Kidney epithelial cell (primary cell): ENCODE measurements around the gene LGMN. TPM values are rescaled to one million over a fixed set of nuclear protein-coding genes. Genes with fewer than 3 reads are reported as not detected.

Experiments
- DNase-seq: peaks from one replicate; pipeline ENCODE4 v3.0.0-alpha.2; 2010; ENCODE audit warnings: low read depth
- H3K27me3 ChIP-seq: 2 replicates; pipeline ENCODE4 v1.6.0; 2011; ENCODE audit warnings: low read length; ENCODE audit not compliant: control insufficient read depth, insufficient read depth
- H3K36me3 ChIP-seq: 2 replicates; pipeline ENCODE4 v1.5.1; 2011; ENCODE audit warnings: low read length; ENCODE audit not compliant: control insufficient read depth, insufficient read depth
- H3K4me3 ChIP-seq: 2 replicates; pipeline ENCODE4 v1.5.1; 2011; ENCODE audit warnings: low read depth, mild to moderate bottlenecking, control low read depth, low read length
- total RNA-seq: library from RNA; depleted of rRNA; stranded (reverse); fragments of >200 nt; gene quantifications from 2 replicates; pipeline ENCODE4 v1.2.3, GENCODE V29; 2015
- TF ChIP-seq, protein P1 (sequence below): IDR thresholded peaks from 2 replicates; pipeline ENCODE4 v1.5.1; 2011; ENCODE audit warnings: mild to moderate bottlenecking, moderate library complexity, low read length, control low read depth, inconsistent platforms; ENCODE audit not compliant: insufficient read depth, poor library complexity, severe bottlenecking

The LGMN gene
- total RNA-seq, 1 donor from 2014 or later: 56.9 TPM

DNA sequence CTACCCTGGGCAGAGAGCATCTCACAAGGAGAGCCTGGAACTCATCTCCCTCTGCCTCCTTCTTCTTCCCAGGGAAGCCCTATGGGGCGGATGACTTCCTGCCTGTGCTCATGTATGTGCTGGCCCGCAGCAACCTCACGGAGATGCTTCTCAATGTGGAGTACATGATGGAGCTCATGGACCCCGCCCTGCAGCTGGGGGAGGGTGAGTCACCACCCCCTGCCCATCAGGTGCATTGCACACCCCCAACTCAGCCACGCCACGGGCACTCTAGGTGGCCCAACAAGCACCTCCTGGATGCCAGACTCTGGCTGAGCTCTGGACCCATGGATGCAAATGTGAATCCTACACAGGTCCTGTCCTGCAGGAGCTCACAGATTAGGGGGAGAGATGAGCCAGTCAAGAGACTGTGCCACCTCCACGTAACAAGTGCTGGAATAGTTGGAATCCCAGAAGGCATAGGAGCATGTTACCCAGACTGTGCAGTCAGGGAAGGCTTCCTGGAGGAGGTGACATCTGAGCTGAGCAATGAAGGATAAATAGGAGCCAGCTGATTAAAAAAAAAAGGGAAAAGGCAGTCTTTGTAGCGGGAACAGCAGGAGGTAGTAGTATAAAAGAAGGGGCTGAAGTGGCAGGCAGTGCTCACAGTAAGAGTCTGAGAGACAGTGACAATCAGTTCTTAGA, 71.9 kb downstream of the LGMN start:
- TF ChIP-seq, protein P1, sequence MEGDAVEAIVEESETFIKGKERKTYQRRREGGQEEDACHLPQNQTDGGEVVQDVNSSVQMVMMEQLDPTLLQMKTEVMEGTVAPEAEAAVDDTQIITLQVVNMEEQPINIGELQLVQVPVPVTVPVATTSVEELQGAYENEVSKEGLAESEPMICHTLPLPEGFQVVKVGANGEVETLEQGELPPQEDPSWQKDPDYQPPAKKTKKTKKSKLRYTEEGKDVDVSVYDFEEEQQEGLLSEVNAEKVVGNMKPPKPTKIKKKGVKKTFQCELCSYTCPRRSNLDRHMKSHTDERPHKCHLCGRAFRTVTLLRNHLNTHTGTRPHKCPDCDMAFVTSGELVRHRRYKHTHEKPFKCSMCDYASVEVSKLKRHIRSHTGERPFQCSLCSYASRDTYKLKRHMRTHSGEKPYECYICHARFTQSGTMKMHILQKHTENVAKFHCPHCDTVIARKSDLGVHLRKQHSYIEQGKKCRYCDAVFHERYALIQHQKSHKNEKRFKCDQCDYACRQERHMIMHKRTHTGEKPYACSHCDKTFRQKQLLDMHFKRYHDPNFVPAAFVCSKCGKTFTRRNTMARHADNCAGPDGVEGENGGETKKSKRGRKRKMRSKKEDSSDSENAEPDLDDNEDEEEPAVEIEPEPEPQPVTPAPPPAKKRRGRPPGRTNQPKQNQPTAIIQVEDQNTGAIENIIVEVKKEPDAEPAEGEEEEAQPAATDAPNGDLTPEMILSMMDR: no peak
- Histone ChIP-seq H3K36me3 (no peaks in the 10 kb centered on the region), H3K27me3 (no peaks in the 10 kb centered on the region), H3K4me3 (no peak overlapping the region)
- DNase-seq: no peak

DNA sequence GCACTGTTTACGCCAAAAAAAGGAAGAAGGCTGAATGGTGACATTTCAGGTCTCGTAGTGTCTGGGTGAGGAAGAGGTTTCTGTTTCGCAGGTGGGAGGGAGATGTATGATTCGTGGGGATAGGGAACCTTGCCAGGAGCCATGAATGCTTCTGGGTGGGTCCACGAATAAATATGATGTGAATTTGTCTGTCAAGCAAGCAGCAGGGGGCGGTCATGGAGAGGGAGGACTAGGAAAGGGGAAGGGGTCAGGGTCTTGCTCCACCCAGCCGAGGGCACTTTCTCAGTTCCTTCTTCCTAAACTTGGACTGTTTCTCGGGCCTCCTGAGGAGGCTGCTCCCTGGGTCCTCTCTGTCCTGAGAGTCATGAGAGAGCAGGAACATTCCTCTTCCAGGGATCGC, 72.5 kb downstream of the LGMN start:
- no peaks in the 10 kb centered on the region for H3K27me3 ChIP-seq
- DNase-seq: no peak
- TF ChIP-seq, protein P1: no peak
- H3K36me3 ChIP-seq: no peaks in the 10 kb centered on the region
- no peak overlapping the region for H3K4me3 ChIP-seq

DNA sequence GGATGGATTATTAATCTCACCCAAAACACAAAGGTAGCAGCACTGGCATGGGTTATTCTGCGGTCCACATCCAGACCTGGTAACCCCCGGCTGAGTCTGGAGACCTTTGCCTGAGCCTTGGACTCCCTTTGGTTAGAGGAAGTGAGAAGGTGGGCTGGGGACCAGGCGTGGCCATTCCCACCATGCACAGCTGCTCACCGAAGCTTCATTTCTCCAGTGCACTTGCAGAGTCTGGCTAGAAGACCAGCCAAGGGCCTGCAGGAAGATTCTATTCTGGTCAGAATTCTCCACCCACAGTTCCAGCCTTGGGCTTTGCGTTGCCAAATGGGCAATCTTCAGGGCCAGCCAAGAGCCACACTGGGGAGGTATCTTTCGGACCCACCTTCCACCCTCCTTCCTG, 73.0 kb downstream of the LGMN start:
- Histone ChIP-seq H3K36me3 (no peaks in the 10 kb centered on the region), H3K4me3 (no peak overlapping the region), H3K27me3 (no peaks in the 10 kb centered on the region)
- DNase-seq: no peak
- TF ChIP-seq, protein P1: no peak

DNA sequence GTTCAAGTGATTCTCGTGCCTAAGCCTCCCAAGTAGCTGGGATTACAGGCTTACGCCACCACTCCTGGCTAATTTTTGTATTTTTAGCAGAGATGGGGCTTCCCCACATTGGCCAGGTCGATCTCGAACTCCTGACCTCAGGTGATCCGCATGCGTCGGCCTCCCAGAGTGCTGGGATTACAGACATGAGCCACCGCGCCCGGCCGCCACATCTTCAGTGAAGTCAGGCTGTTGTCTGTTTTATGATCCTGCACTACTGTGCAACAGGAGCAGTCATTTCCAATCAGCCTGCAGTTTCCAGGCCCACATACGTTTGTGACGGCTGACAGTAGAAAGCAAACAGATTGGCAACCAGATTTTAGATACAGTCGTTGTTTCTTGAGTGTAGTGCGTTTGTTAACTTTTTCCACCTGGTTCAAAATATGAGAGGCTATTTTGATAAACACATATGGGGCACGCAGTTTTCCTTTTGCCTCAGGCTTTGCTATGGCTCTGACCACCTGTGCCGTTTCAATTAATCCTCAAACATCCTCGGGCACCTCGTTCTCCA, 74.8 kb downstream of the LGMN start:
- no peak overlapping the region for H3K4me3 ChIP-seq
- no peaks in the 10 kb centered on the region for H3K27me3 ChIP-seq
- TF ChIP-seq, protein P1: no peak
- DNase-seq: no peak
- H3K36me3 ChIP-seq: no peaks in the 10 kb centered on the region

DNA sequence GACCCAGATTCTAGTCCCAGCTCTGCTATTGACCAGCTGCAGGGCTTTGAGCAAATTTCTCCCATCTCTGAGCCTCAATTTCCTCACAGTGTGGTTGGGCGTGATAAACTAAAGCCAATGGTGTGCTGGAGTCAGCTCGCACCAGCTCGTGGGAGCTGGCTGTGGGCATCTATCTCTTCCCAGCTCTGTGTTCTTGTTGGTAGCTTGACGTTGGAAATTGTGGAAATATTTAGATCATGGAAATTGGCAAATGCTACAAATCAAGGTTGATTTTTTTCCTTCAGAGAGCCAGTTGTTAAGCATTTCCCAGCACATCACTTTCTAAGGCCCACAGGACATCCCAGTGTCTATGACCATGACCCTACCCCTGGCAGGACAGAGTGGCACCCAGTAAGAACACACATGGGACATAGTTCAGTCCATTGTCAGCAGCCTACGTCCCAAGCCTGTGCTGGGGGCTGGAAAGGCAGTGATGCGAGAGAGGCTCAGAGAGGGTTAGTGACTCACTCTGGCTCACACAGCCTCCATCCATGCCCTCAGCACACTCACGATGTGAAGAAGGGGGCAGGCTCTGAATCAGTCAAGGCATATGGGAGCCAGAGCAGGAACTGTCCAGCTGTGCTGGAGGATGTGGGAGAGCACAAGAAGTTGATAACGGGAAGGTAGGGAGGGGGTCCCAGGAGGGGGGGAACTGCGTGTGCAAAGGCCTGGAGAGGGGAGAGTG, 77.6 kb downstream of the LGMN start:
- DNase-seq: no peak
- no peaks in the 10 kb centered on the region for H3K36me3 ChIP-seq
- no peak overlapping the region for H3K4me3 ChIP-seq
- H3K27me3 ChIP-seq: no peaks in the 10 kb centered on the region
- TF ChIP-seq, protein P1: no peak
